SK-MEL-5 (cell line): ENCODE measurements around the gene DLGAP4. TPM values are rescaled to one million over a fixed set of nuclear protein-coding genes. Genes with fewer than 3 reads are reported as not detected.
A peak's percentile ranks its signal among the peaks of the same experiment; 100 is the strongest.

Experiments used
- DNase-seq: peaks from one replicate; pipeline ENCODE4 v3.0.0-alpha.2; 2016; ENCODE audit warnings: low read depth, low spot score
- in situ Hi-C: cut with HindIII; loops from 2 replicates; pipeline ENCODE4 v1.10.0; 2016; ENCODE audit warnings: low sequenced_read_pairs, high pct_unique_total_duplicates, low pct_unique_long_range_greater_than_20kb
- total RNA-seq: library from RNA; depleted of rRNA; stranded (reverse); fragments of >200 nt; shearing (Covaris generic); gene quantifications from 2 replicates; pipeline ENCODE4 v1.2.3, GENCODE V29; 2014

DLGAP4 gene
- total RNA-seq, 1 experiment from 2014 or later, result 14.2 TPM

- in situ Hi-C loops, result no loop called here
- no peak for DNase-seq
Observed at GRCh38 chr20:36340593-36340990, 34.5 kb downstream of the DLGAP4 start.

- in situ Hi-C loops, result no loop called here
- DNase-seq, result no peak
Observed at GRCh38 chr20:36341331-36342020, 35.3 kb downstream of the DLGAP4 start.

- no peak for DNase-seq
- in situ Hi-C loops, result no loop called here
Observed at GRCh38 chr20:36342331-36343120, 36.4 kb downstream of the DLGAP4 start.

GRCh38 chr20:36343641-36344040 is 37.5 kb downstream of the DLGAP4 start:
- in situ Hi-C loops, result no loop called here
- DNase-seq, result no peak

GRCh38 chr20:36344517-36345132 is 38.5 kb downstream of the DLGAP4 start:
- peak; percentile 52 for DNase-seq
- in situ Hi-C loops, result no loop called here

GRCh38 chr20:36346256-36346655 is 40.1 kb downstream of the DLGAP4 start:
- no peak for DNase-seq
- in situ Hi-C loops, result no loop called here

GRCh38 chr20:36349384-36350170 is 43.4 kb downstream of the DLGAP4 start:
- in situ Hi-C loops, result no loop called here
- peak; percentile 17 for DNase-seq

- in situ Hi-C loops, result no loop called here
- no peak for DNase-seq
Observed at GRCh38 chr20:36350439-36350838, 44.3 kb downstream of the DLGAP4 start.

- no peak for DNase-seq
- in situ Hi-C loops, result no loop called here
Observed at GRCh38 chr20:36351937-36352336, 45.8 kb downstream of the DLGAP4 start.

- in situ Hi-C loops, result no loop called here
- no peak for DNase-seq
Observed at GRCh38 chr20:36352843-36353553, 46.9 kb downstream of the DLGAP4 start.

GRCh38 chr20:36353740-36354139 is 47.6 kb downstream of the DLGAP4 start:
- in situ Hi-C loops, result no loop called here
- no peak for DNase-seq

- in situ Hi-C loops, result no loop called here
- DNase-seq, result peak; percentile 29
Observed at GRCh38 chr20:36355469-36356171, 49.5 kb downstream of the DLGAP4 start.

GRCh38 chr20:36359668-36360406 is 53.7 kb downstream of the DLGAP4 start:
- in situ Hi-C loops, result no loop called here
- DNase-seq, result no peak

- DNase-seq, result no peak
- in situ Hi-C loops, result no loop called here
Observed at GRCh38 chr20:36360429-36360828, 54.3 kb downstream of the DLGAP4 start.

GRCh38 chr20:36361406-36361805 is 55.3 kb downstream of the DLGAP4 start:
- no peak for DNase-seq
- in situ Hi-C loops, result no loop called here

GRCh38 chr20:36362261-36362660 is 56.1 kb downstream of the DLGAP4 start:
- DNase-seq, result no peak
- in situ Hi-C loops, result no loop called here
